Upper lobe of left lung (tissue), 6 donors: ENCODE results near the gene CTBP1. TPM values are rescaled to one million over a fixed set of nuclear protein-coding genes. Genes with fewer than 3 reads are reported as not detected.
A peak's percentile ranks its signal among the peaks of the same experiment; 100 is the strongest.

Experiments
- ATAC-seq, 2 donors: fragments of 200-7000 bp; cut with Tn5 transposase; one replicate each; pipeline ENCODE4 v1.9.1; 2022; ENCODE audit warnings: mild to moderate bottlenecking in 2 of 2, moderate library complexity in 2 of 2; ENCODE audit not compliant: low FRiP score in 2 of 2
- DNase-seq, 2 donors: peaks; one replicate each; pipeline ENCODE4 v3.0.0-alpha.2; 2019 to 2020
- H3K27ac ChIP-seq, 4 donors: fragments of 200-600 bp; sonication (generic); one replicate each; pipeline ENCODE4 v1.5.1; 2016 to 2019
- H3K27me3 ChIP-seq, 4 donors: fragments of 200-600 bp; sonication (generic); one replicate each; pipeline ENCODE4 v1.5.1; 2017 to 2019
- H3K36me3 ChIP-seq, 4 donors: fragments of 200-600 bp; sonication (generic); one replicate each; pipeline ENCODE4 v1.5.1; 2016 to 2019
- H3K4me1 ChIP-seq, 4 donors: fragments of 200-600 bp; sonication (generic); one replicate each; pipeline ENCODE4 v1.5.1; 2018 to 2019
- H3K4me3 ChIP-seq, 4 donors: fragments of 200-600 bp; sonication (generic); one replicate each; pipeline ENCODE4 v1.5.1; 2017 to 2019; ENCODE audit warnings: mild to moderate bottlenecking in 2 of 4, moderate library complexity in 1 of 4
- H3K9me3 ChIP-seq, 4 donors: fragments of 200-600 bp; sonication (generic); one replicate each; pipeline ENCODE4 v1.5.1; 2018 to 2019
- EP300 ChIP-seq, 4 donors: sonication (generic); formaldehyde crosslinking; IDR thresholded peaks; one replicate each; pipeline ENCODE4 v1.5.1; 2017; ENCODE audit warnings: antibody characterized with exemption in 4 of 4, control low read depth in 2 of 4
- POLR2A ChIP-seq, 4 donors: fragments of 450-650 bp; IDR thresholded peaks; one replicate each; pipeline ENCODE4 v1.5.1; 2016 to 2017; ENCODE audit warnings: antibody characterized with exemption in 4 of 4, mild to moderate bottlenecking in 2 of 4
- POLR2AphosphoS5 ChIP-seq, 2 donors: sonication (generic); formaldehyde crosslinking; IDR thresholded peaks; one replicate each; pipeline ENCODE4 v1.5.1; 2017; ENCODE audit warnings: antibody characterized with exemption in 2 of 2
- WGBS, 2 donors: methylation state at CpG; one replicate each; pipeline ENCODE4 v1.1.5; 2017 to 2018; 5-methylcytosine and 5-hydroxymethylcytosine counted together
- total RNA-seq, 6 donors: library from RNA; depleted of rRNA in 4 of 6; stranded (reverse); fragments of >200 nt in 4 of 6; gene quantifications; one replicate each; pipeline versions ENCODE4 v1.1.0 to v1.2.1, GENCODE V29; 2016 to 2021
- TF ChIP-seq, protein P1 (sequence below), 6 experiments: fragments of 450-650 bp in 4 of 6; fragments of 200-600 bp in 2 of 6; sonication (generic) in 2 of 6; IDR thresholded peaks; one replicate each; pipeline ENCODE4 v1.5.1; 2016 to 2019; ENCODE audit warnings: antibody characterized with exemption in 6 of 6
- donor health status: DM: no; HTN: no; CAD: no; lungs with moderate emphysema.
- donor health status: DM: no; HTN: yes; CAD: no; lungs with severe emphysema.

Gene CTBP1
- total RNA-seq, 6 donors from 2014 or later: 142 to 483 (median 213) TPM

DNA sequence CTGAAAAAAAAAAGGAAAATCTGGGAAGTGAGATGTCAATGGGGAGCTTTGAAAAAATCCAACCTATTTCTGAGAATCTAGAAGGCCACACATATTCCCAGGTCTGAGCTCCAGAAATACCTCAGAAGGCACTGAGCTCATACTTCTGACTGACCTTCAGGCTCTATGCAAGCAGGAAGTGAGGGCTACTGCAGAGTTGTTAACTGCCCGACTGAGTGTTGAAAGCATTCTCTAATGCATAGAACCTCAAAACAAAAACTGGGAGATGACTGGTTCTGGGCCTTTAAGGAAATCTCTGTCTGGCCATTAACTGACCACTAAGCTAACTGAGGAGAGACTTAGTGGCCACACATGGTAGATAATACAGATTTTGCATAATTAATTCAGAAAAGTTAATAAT lies 69.0 kb downstream of the CTBP1 start:
- Histone ChIP-seq H3K4me1 (peaks cover 0 to 4% (median 0%) of the 10 kb centered on the region in 4 donors), H3K27me3 (no peaks in the 10 kb centered on the region), H3K36me3 (no peaks in the 10 kb centered on the region), H3K27ac (no peak overlapping the region), H3K4me3 (no peak overlapping the region), H3K9me3 (peaks cover 0 to 6% (median 0%) of the 10 kb centered on the region in 4 donors)
- TF ChIP-seq EP300 (IDR thresholded peaks at IDR 0.05): no peak
- TF ChIP-seq, protein P1, sequence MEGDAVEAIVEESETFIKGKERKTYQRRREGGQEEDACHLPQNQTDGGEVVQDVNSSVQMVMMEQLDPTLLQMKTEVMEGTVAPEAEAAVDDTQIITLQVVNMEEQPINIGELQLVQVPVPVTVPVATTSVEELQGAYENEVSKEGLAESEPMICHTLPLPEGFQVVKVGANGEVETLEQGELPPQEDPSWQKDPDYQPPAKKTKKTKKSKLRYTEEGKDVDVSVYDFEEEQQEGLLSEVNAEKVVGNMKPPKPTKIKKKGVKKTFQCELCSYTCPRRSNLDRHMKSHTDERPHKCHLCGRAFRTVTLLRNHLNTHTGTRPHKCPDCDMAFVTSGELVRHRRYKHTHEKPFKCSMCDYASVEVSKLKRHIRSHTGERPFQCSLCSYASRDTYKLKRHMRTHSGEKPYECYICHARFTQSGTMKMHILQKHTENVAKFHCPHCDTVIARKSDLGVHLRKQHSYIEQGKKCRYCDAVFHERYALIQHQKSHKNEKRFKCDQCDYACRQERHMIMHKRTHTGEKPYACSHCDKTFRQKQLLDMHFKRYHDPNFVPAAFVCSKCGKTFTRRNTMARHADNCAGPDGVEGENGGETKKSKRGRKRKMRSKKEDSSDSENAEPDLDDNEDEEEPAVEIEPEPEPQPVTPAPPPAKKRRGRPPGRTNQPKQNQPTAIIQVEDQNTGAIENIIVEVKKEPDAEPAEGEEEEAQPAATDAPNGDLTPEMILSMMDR (IDR thresholded peaks at IDR 0.05): no peak
- no peak for TF ChIP-seq POLR2A (IDR thresholded peaks at IDR 0.05)
- TF ChIP-seq POLR2AphosphoS5 (IDR thresholded peaks at IDR 0.05): no peak
- no peak for DNase-seq
- WGBS, 2 donors: 90 to 100% methylated on average over 1 of the region's 1 CpG
- ATAC-seq: no peak

DNA sequence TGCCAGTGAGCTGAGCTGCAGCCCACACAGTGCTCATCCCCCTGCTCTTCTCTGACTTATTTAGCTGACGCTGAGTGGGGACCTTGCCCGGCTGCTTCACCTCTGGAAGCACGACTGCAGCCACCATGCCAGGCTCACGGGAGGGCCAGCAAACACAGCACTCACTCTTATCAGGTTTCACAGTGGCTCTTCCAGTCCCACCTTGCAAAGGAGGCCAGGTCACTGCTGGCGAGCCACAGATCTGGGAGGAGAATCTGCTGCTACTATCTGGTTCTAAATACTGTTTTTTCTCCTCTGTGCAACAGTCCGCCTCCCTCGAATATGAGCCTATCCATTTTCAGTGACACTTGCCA lies 69.9 kb downstream of the CTBP1 start:
- H3K4me1 ChIP-seq: no peaks in the 10 kb centered on the region
- no peaks in the 10 kb centered on the region for H3K36me3 ChIP-seq
- H3K4me3 ChIP-seq: no peak overlapping the region
- 64 to 83% methylated on average over 7 of the region's 7 CpGs for WGBS, 2 donors
- TF ChIP-seq POLR2A (IDR thresholded peaks at IDR 0.05): no peak
- TF ChIP-seq, protein P1 (IDR thresholded peaks at IDR 0.05): no peak
- no peak for TF ChIP-seq EP300 (IDR thresholded peaks at IDR 0.05)
- TF ChIP-seq POLR2AphosphoS5 (IDR thresholded peaks at IDR 0.05): no peak
- ATAC-seq (no peak), DNase-seq (no peak)
- no peaks in the 10 kb centered on the region for H3K27me3 ChIP-seq
- peaks cover 0 to 6% (median 0%) of the 10 kb centered on the region in 4 donors for H3K9me3 ChIP-seq
- no peak overlapping the region for H3K27ac ChIP-seq

- peaks cover 0 to 6% (median 0%) of the 10 kb centered on the region in 4 donors for H3K9me3 ChIP-seq
- H3K36me3 ChIP-seq: no peaks in the 10 kb centered on the region
- no peak overlapping the region for H3K4me3 ChIP-seq
- TF ChIP-seq, protein P1 (IDR thresholded peaks at IDR 0.05): no peak
- TF ChIP-seq POLR2A (IDR thresholded peaks at IDR 0.05): no peak
- TF ChIP-seq EP300 (IDR thresholded peaks at IDR 0.05): no peak
- TF ChIP-seq POLR2AphosphoS5 (IDR thresholded peaks at IDR 0.05): no peak
- no peaks in the 10 kb centered on the region for H3K27me3 ChIP-seq
- peaks cover 0 to 4% (median 4%) of the 10 kb centered on the region in 4 donors for H3K4me1 ChIP-seq
- ATAC-seq (no peak), DNase-seq (no peak)
- 85 to 88% methylated on average over 10 to 11 of the region's 11 CpGs for WGBS, 2 donors
- H3K27ac ChIP-seq: no peak overlapping the region
Observed at GRCh38 chr4:1178300-1179088, 70.4 kb downstream of the CTBP1 start.

DNA sequence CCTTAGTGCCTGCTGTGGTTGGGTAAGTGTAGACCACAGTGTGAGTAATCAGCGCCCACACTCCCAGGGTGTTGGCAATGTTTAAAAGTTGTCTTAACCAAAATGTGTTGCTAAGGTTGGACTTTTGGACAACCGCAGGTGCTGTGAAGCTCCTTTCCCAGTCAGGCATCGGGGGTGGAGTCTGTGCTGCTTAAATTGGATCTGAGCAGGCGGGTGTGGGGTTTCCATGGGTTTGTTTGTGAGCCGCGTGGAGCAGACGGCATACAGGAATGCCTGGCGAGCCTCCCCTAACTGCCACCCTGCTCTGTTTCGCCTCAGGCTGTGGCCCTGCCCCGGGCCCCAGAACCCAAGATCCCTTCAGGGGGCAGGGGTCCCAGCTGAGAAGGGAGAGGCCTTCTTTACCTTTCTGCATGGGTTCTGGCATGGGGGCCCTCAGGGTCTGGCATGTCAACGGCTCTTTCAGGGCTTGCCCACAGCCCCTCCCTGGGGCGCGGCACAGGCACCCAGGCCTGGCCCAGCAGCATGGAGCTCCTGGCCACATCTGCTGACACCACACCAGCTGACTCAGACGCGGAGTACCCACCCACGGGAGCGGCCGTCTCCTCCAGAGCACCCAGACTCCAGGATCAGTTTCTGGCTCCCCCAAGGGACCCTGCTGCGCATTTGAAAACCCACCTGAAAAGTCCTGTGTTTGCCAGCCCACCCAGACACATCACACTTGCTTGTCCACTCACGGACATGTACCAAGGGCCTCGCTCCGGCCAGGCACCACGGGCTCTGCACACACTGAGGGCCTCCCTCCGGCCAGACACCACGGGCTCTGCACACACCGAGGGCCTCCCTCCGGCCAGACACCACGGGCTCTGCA lies 71.4 kb downstream of the CTBP1 start:
- H3K4me3 ChIP-seq: no peak overlapping the region
- peaks cover 0 to 6% (median 0%) of the 10 kb centered on the region in 4 donors for H3K9me3 ChIP-seq
- 82 to 90% methylated on average over 15 to 27 of the region's 28 CpGs for WGBS, 2 donors
- no peak for ATAC-seq
- DNase-seq: peak; percentile 24 to 70
- no peaks in the 10 kb centered on the region for H3K36me3 ChIP-seq
- no peak overlapping the region for H3K27ac ChIP-seq
- no peak for TF ChIP-seq EP300 (IDR thresholded peaks at IDR 0.05)
- peaks cover 6 to 11% (median 9%) of the 10 kb centered on the region in 4 donors for H3K4me1 ChIP-seq
- H3K27me3 ChIP-seq: peaks cover 0 to 4% (median under 1%) of the 10 kb centered on the region in 4 donors
